ENCODE measurements around the gene OSBPL9. TPM values are rescaled to one million over a fixed set of nuclear protein-coding genes. Genes with fewer than 3 reads are reported as not detected.

Gene OSBPL9
- total RNA-seq, 4 donors from 2014 or later = 95.6 to 272 (median 128) TPM

DNA sequence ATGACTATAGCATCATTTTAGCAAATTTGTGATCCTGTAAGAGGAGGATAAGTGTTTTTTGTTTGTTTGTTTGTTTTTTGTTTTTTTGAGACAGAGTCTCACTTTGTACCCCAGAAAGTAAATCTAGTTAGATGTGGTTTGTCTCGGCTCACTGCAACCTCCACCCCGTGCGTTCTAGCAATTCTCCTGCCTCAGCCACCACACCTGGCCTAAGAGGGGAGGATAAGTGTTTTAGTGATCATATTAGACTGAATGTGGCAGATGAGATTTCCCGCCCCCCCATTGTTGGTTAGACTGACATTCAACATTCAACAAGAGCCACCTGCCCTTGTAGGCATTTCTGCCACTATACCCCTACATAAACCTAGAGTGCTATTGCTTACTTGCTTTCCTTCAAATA lies 98.5 kb downstream of the OSBPL9 start:
- Histone ChIP-seq H3K27me3 (no peaks in the 10 kb centered on the region), H3K27ac (no peak overlapping the region), H3K36me3 (no peaks in the 10 kb centered on the region), H3K4me3 (replicated peaks in 1 of 3) (no peak overlapping the region), H3K9me3 (no peaks in the 10 kb centered on the region), H3K4me1 (no peaks in the 10 kb centered on the region)
- intact Hi-C loops (cut with DNase I) = no loop called here
- no peak for TF ChIP-seq POLR2A (IDR thresholded peaks at IDR 0.05)
- TF ChIP-seq, protein P1, sequence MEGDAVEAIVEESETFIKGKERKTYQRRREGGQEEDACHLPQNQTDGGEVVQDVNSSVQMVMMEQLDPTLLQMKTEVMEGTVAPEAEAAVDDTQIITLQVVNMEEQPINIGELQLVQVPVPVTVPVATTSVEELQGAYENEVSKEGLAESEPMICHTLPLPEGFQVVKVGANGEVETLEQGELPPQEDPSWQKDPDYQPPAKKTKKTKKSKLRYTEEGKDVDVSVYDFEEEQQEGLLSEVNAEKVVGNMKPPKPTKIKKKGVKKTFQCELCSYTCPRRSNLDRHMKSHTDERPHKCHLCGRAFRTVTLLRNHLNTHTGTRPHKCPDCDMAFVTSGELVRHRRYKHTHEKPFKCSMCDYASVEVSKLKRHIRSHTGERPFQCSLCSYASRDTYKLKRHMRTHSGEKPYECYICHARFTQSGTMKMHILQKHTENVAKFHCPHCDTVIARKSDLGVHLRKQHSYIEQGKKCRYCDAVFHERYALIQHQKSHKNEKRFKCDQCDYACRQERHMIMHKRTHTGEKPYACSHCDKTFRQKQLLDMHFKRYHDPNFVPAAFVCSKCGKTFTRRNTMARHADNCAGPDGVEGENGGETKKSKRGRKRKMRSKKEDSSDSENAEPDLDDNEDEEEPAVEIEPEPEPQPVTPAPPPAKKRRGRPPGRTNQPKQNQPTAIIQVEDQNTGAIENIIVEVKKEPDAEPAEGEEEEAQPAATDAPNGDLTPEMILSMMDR (IDR thresholded peaks at IDR 0.05) = no peak
- no peak for DNase-seq
- 98 to 99% methylated on average over 4 of the region's 4 CpGs for WGBS, 2 donors

DNA sequence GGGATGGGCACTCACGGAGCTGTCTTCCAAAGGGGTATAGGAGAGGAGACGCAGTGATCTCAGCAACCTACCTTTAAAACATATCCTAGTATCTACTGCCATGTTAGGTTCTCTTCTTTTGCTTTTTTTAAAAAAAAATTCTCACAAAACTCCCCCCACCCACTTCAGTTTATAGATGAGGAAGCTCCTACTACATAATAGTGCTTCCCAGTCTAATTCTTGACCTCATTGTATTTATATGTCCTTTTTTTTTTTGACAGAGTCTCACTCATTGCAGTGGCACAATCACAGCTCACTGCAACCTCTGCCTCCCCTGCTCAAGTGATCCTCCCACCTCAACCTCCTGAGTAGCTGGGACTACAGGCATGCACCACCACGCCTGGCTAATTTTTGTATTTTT lies 99.9 kb downstream of the OSBPL9 start:
- no peak overlapping the region for H3K27ac ChIP-seq
- H3K27me3 ChIP-seq = no peaks in the 10 kb centered on the region
- TF ChIP-seq, protein P1 (IDR thresholded peaks at IDR 0.05) = no peak
- TF ChIP-seq POLR2A (IDR thresholded peaks at IDR 0.05) = no peak
- H3K9me3 ChIP-seq = no peaks in the 10 kb centered on the region
- H3K36me3 ChIP-seq = no peaks in the 10 kb centered on the region
- 98 to 100% methylated on average over 3 of the region's 3 CpGs for WGBS, 2 donors
- H3K4me3 ChIP-seq (replicated peaks in 1 of 3) = no peak overlapping the region
- intact Hi-C loops (cut with DNase I) = no loop called here
- no peaks in the 10 kb centered on the region for H3K4me1 ChIP-seq
- DNase-seq = no peak

DNA sequence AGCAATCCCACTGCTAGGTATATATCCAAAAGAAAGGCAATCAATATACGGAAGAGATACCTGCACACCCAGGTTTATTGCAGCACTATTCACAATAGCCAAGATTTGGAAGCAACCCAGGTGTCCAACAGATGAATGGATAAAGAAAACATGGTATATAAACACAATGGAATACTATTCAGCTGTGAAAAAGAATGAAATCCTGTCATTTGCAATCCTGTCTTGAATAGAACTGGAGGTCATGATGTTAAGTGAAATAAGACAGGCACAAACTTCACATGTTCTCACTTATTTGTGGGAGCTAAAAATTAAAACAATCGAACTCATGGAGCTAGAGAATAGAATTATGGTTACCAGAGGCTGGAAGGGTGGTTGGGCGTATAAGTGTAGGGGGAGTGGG lies 101.0 kb downstream of the OSBPL9 start:
- WGBS, 2 donors = 97 to 98% methylated on average over 3 of the region's 3 CpGs
- no peaks in the 10 kb centered on the region for H3K9me3 ChIP-seq

DNA sequence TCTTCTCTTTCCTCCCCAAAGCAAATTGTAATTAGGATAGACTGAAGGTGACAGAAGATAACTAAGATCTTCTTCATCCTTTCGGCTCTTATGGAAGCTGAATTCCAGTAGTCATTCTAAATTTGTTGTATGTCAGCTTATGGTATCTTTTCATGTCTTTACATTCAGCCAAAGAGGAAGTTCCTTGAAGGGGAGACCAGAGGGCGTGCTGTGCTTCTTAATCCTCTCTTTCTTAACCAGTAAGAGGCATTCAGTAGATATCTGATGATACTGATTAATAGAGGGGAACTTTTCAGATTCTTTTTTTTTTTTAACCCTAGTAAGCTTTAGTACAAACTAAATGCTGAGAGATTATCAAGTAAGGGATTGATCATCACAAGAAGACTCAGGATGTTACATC lies 102.3 kb downstream of the OSBPL9 start:
- Histone ChIP-seq H3K9me3 (no peaks in the 10 kb centered on the region), H3K4me3 (replicated peaks in 1 of 3) (no peak overlapping the region), H3K27me3 (no peaks in the 10 kb centered on the region), H3K36me3 (no peaks in the 10 kb centered on the region), H3K27ac (no peak overlapping the region), H3K4me1 (no peaks in the 10 kb centered on the region)
- intact Hi-C loops (cut with DNase I) = no loop called here
- TF ChIP-seq POLR2A (IDR thresholded peaks at IDR 0.05) = no peak
- TF ChIP-seq, protein P1 (IDR thresholded peaks at IDR 0.05) = no peak
- 89 to 93% methylated on average over 2 of the region's 2 CpGs for WGBS, 2 donors
- DNase-seq = no peak

More for the DNA sequence above, 101.0 kb downstream of the OSBPL9 start:
- Histone ChIP-seq H3K4me1 (no peaks in the 10 kb centered on the region), H3K27me3 (no peaks in the 10 kb centered on the region), H3K27ac (no peak overlapping the region), H3K4me3 (replicated peaks in 1 of 3) (no peak overlapping the region), H3K36me3 (no peaks in the 10 kb centered on the region)
- intact Hi-C loops (cut with DNase I) = no loop called here
- TF ChIP-seq POLR2A (IDR thresholded peaks at IDR 0.05) = no peak
- TF ChIP-seq, protein P1 (IDR thresholded peaks at IDR 0.05) = no peak
- DNase-seq = no peak

DNA sequence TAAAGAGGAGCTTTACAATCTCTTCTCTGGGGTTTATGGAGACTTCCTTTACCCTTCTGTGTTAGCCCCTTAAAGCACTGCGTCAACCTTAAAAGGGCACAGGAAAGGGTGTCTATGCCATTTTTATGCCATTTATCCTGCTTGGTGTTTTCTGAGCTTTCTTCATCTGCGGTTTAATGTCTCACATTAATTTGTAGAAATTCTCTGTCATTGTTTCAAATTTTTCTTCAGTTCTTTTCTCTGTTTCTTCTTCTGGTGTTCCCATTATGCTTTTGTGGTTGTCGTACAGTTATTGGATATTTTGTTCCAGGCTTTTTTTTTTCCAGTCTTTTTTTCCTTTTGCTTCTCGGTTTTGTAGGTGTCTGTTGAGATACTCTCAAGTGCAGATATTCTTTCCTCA lies 107.9 kb downstream of the OSBPL9 start:
- WGBS, 2 donors = 95 to 96% methylated on average over 4 of the region's 4 CpGs
- no peak overlapping the region for H3K27ac ChIP-seq
- no peaks in the 10 kb centered on the region for H3K9me3 ChIP-seq
- peaks cover 0 to 7% of the 10 kb centered on the region in 2 donors for H3K4me1 ChIP-seq
- intact Hi-C loops (cut with DNase I) = no loop called here
- no peak overlapping the region for H3K4me3 ChIP-seq (replicated peaks in 1 of 3)
- no peaks in the 10 kb centered on the region for H3K27me3 ChIP-seq
- no peak for TF ChIP-seq POLR2A (IDR thresholded peaks at IDR 0.05)
- TF ChIP-seq, protein P1 (IDR thresholded peaks at IDR 0.05) = no peak
- H3K36me3 ChIP-seq = no peaks in the 10 kb centered on the region
- DNase-seq = no peak
